ENCODE results near the gene WDR5.

WDR5 gene

DNA sequence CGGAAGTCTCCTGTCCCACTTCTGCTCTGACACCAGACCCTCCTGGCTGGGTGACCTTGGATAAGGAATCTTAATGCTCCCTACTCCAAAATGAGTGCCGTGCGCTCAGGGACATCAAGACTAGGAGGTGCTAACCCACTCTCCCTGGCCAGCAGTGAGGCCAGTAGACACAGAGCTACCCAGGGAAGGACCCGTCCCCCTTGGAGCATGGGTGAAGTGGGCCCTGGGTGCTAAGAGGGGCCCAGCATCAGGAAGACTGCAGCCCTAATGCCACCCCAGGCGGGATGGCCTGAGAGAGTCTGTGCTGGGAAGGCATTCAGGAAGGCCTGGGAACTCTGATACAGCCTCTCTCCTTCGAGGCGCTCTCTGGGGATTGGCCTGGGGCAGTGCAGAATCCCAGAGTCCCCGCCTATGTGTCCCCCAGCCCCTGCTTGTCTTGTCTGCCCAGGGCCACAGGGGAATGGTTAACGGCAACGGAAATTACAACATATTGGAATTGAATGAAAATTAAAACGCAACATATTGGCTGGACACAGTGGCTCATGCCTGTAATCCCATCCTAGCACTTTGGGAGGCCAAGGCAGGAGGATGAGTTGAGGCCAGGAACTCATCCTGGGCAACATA, 58.1 kb downstream of the WDR5 start:
- peaks cover 8% of the 10 kb centered on the region for H3K4me1 ChIP-seq (ENCODE audit: control insufficient read depth, insufficient read depth, low read length, poor library complexity, severe bottlenecking)
- H3K36me3 ChIP-seq (ENCODE audit: control insufficient read depth, insufficient read depth, low read length) = no peaks in the 10 kb centered on the region
- DNase-seq = no peak
- H3K4me3 ChIP-seq (ENCODE audit: insufficient read depth, low read depth, low read length, poor library complexity, severe bottlenecking) = no peak overlapping the region
- no peak overlapping the region for H3K27ac ChIP-seq (ENCODE audit: insufficient read depth, low read length, poor library complexity, severe bottlenecking)
- no peaks in the 10 kb centered on the region for H3K27me3 ChIP-seq (replicated peaks; ENCODE audit: control insufficient read depth, insufficient read depth, low read length, poor library complexity, severe bottlenecking)
- no peaks in the 10 kb centered on the region for H3K9me3 ChIP-seq (ENCODE audit: control insufficient read depth, low read length)

DNA sequence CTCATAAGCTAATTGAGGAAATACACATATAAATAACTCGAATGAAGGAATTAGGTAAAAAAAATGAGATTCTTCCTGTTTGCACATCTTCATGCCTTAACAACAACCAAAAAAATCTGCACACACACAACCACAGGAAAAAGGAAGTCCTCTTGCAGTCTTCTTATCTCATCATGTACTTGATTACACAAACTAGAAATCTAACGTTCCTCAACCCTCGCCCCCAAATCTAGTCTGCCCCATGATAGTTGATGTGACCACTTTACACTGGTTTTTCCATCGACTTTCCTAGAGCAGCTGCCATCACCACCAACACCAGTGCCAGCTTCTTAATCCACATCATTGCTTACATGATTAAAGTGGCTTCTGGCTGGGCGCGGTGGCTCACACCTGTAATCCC, 59.7 kb downstream of the WDR5 start:
- no peak for DNase-seq
- no peaks in the 10 kb centered on the region for H3K27me3 ChIP-seq (replicated peaks; ENCODE audit: control insufficient read depth, insufficient read depth, low read length, poor library complexity, severe bottlenecking)
- H3K4me3 ChIP-seq (ENCODE audit: insufficient read depth, low read depth, low read length, poor library complexity, severe bottlenecking) = peak overlapping the region; percentile 11
- peaks cover 8% of the 10 kb centered on the region for H3K4me1 ChIP-seq (ENCODE audit: control insufficient read depth, insufficient read depth, low read length, poor library complexity, severe bottlenecking)
- H3K27ac ChIP-seq (ENCODE audit: insufficient read depth, low read length, poor library complexity, severe bottlenecking) = no peak overlapping the region
- H3K36me3 ChIP-seq (ENCODE audit: control insufficient read depth, insufficient read depth, low read length) = no peaks in the 10 kb centered on the region
- H3K9me3 ChIP-seq (ENCODE audit: control insufficient read depth, low read length) = no peaks in the 10 kb centered on the region

DNA sequence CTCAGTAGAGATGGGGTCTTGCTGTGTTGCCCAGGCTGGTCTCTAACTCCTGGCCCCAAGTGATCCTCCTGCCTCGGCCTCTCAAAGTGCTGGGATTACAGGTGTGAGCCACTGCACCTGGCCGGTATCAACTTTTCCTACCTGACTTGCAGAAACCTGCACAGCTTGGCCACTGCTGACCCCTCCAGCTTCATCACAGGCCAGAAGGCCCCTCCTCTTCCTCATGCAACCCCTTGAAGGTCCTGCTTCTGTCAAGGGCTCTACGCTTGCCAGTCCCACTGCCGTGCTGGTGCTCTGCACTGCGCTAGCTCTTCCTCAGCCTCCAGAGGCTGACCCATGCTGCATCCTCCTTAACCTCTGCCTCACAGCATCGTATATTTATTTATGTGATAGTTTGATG, 61.0 kb downstream of the WDR5 start:
- Histone ChIP-seq H3K27ac (ENCODE audit: insufficient read depth, low read length, poor library complexity, severe bottlenecking) (no peak overlapping the region), H3K4me1 (ENCODE audit: control insufficient read depth, insufficient read depth, low read length, poor library complexity, severe bottlenecking) (peaks cover 8% of the 10 kb centered on the region), H3K27me3 (replicated peaks; ENCODE audit: control insufficient read depth, insufficient read depth, low read length, poor library complexity, severe bottlenecking) (no peaks in the 10 kb centered on the region), H3K36me3 (ENCODE audit: control insufficient read depth, insufficient read depth, low read length) (no peaks in the 10 kb centered on the region), H3K4me3 (ENCODE audit: insufficient read depth, low read depth, low read length, poor library complexity, severe bottlenecking) (no peak overlapping the region), H3K9me3 (ENCODE audit: control insufficient read depth, low read length) (no peaks in the 10 kb centered on the region)
- DNase-seq = no peak

GRCh38 chr9:134198791-134199190, 62.9 kb downstream of the WDR5 start:
- H3K4me3 ChIP-seq (ENCODE audit: insufficient read depth, low read depth, low read length, poor library complexity, severe bottlenecking) = no peak overlapping the region
- H3K27me3 ChIP-seq (replicated peaks; ENCODE audit: control insufficient read depth, insufficient read depth, low read length, poor library complexity, severe bottlenecking) = no peaks in the 10 kb centered on the region
- DNase-seq = no peak

GRCh38 chr9:134200730-134201129, 64.8 kb downstream of the WDR5 start:
- Histone ChIP-seq H3K36me3 (ENCODE audit: control insufficient read depth, insufficient read depth, low read length) (no peaks in the 10 kb centered on the region), H3K4me1 (ENCODE audit: control insufficient read depth, insufficient read depth, low read length, poor library complexity, severe bottlenecking) (peaks cover 5% of the 10 kb centered on the region), H3K27ac (ENCODE audit: insufficient read depth, low read length, poor library complexity, severe bottlenecking) (no peak overlapping the region), H3K9me3 (ENCODE audit: control insufficient read depth, low read length) (no peaks in the 10 kb centered on the region), H3K27me3 (replicated peaks; ENCODE audit: control insufficient read depth, insufficient read depth, low read length, poor library complexity, severe bottlenecking) (no peaks in the 10 kb centered on the region), H3K4me3 (ENCODE audit: insufficient read depth, low read depth, low read length, poor library complexity, severe bottlenecking) (no peak overlapping the region)
- no peak for DNase-seq

More at GRCh38 chr9:134198791-134199190, 62.9 kb downstream of the WDR5 start:
- Histone ChIP-seq H3K36me3 (ENCODE audit: control insufficient read depth, insufficient read depth, low read length) (no peaks in the 10 kb centered on the region), H3K4me1 (ENCODE audit: control insufficient read depth, insufficient read depth, low read length, poor library complexity, severe bottlenecking) (peaks cover 8% of the 10 kb centered on the region), H3K27ac (ENCODE audit: insufficient read depth, low read length, poor library complexity, severe bottlenecking) (no peak overlapping the region), H3K9me3 (ENCODE audit: control insufficient read depth, low read length) (no peaks in the 10 kb centered on the region)

- Histone ChIP-seq H3K9me3 (ENCODE audit: control insufficient read depth, low read length) (no peaks in the 10 kb centered on the region), H3K27me3 (replicated peaks; ENCODE audit: control insufficient read depth, insufficient read depth, low read length, poor library complexity, severe bottlenecking) (no peaks in the 10 kb centered on the region), H3K27ac (ENCODE audit: insufficient read depth, low read length, poor library complexity, severe bottlenecking) (no peak overlapping the region), H3K36me3 (ENCODE audit: control insufficient read depth, insufficient read depth, low read length) (no peaks in the 10 kb centered on the region), H3K4me3 (ENCODE audit: insufficient read depth, low read depth, low read length, poor library complexity, severe bottlenecking) (no peak overlapping the region), H3K4me1 (ENCODE audit: control insufficient read depth, insufficient read depth, low read length, poor library complexity, severe bottlenecking) (peaks cover 3% of the 10 kb centered on the region)
- no peak for DNase-seq
Measured at GRCh38 chr9:134203224-134203623, 67.3 kb downstream of the WDR5 start.

- no peaks in the 10 kb centered on the region for H3K4me1 ChIP-seq (ENCODE audit: control insufficient read depth, insufficient read depth, low read length, poor library complexity, severe bottlenecking)
- H3K27ac ChIP-seq (ENCODE audit: insufficient read depth, low read length, poor library complexity, severe bottlenecking) = no peak overlapping the region
- DNase-seq = no peak
- H3K27me3 ChIP-seq (replicated peaks; ENCODE audit: control insufficient read depth, insufficient read depth, low read length, poor library complexity, severe bottlenecking) = no peaks in the 10 kb centered on the region
- no peak overlapping the region for H3K4me3 ChIP-seq (ENCODE audit: insufficient read depth, low read depth, low read length, poor library complexity, severe bottlenecking)
- H3K9me3 ChIP-seq (ENCODE audit: control insufficient read depth, low read length) = no peaks in the 10 kb centered on the region
- H3K36me3 ChIP-seq (ENCODE audit: control insufficient read depth, insufficient read depth, low read length) = no peaks in the 10 kb centered on the region
Measured at GRCh38 chr9:134204041-134204440, 68.2 kb downstream of the WDR5 start.

DNA sequence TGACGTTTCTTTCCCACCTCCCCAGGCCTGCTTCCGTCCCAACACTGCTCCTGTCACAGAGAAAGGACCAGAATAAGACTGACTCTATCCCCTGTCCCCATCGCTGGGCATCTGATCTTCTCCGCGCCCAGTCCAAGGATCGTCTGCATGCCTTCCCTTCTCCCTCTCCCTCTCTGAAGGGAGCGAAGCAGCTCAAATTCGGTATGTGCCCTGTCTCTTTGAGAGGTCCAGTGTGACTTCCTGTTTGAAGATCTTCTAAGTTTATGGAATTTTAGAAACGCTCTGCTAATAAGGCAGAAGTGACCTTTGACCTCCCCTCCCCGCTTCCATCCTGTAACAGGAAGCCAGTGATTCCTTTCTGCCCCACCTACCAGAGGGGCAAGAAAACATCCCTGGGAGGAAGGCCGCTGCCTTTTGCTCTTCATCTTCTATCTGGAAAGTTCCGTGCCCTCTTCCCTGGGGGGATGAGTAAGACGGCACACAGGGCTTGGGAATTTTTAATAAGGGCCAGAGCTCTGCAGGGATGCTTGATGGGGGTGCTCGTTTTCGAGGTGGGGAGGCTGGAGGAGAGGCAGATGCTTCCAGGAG, 69.2 kb downstream of the WDR5 start:
- no peak overlapping the region for H3K4me3 ChIP-seq (ENCODE audit: insufficient read depth, low read depth, low read length, poor library complexity, severe bottlenecking)
- H3K27me3 ChIP-seq (replicated peaks; ENCODE audit: control insufficient read depth, insufficient read depth, low read length, poor library complexity, severe bottlenecking) = no peaks in the 10 kb centered on the region
- no peak for DNase-seq
- H3K4me1 ChIP-seq (ENCODE audit: control insufficient read depth, insufficient read depth, low read length, poor library complexity, severe bottlenecking) = no peaks in the 10 kb centered on the region
- no peak overlapping the region for H3K27ac ChIP-seq (ENCODE audit: insufficient read depth, low read length, poor library complexity, severe bottlenecking)
- no peaks in the 10 kb centered on the region for H3K36me3 ChIP-seq (ENCODE audit: control insufficient read depth, insufficient read depth, low read length)
- no peaks in the 10 kb centered on the region for H3K9me3 ChIP-seq (ENCODE audit: control insufficient read depth, low read length)

GRCh38 chr9:134205672-134206310, 69.9 kb downstream of the WDR5 start:
- H3K4me1 ChIP-seq (ENCODE audit: control insufficient read depth, insufficient read depth, low read length, poor library complexity, severe bottlenecking) = no peaks in the 10 kb centered on the region
- no peak overlapping the region for H3K4me3 ChIP-seq (ENCODE audit: insufficient read depth, low read depth, low read length, poor library complexity, severe bottlenecking)
- no peak for DNase-seq
- no peaks in the 10 kb centered on the region for H3K27me3 ChIP-seq (replicated peaks; ENCODE audit: control insufficient read depth, insufficient read depth, low read length, poor library complexity, severe bottlenecking)
- H3K36me3 ChIP-seq (ENCODE audit: control insufficient read depth, insufficient read depth, low read length) = no peaks in the 10 kb centered on the region
- H3K27ac ChIP-seq (ENCODE audit: insufficient read depth, low read length, poor library complexity, severe bottlenecking) = no peak overlapping the region
- no peaks in the 10 kb centered on the region for H3K9me3 ChIP-seq (ENCODE audit: control insufficient read depth, low read length)

Data from effector memory CD4-positive, alpha-beta T cell (primary cell).